Measurements from ENCODE around the gene HEMK1. TPM values are rescaled to one million over a fixed set of nuclear protein-coding genes. Genes with fewer than 3 reads are reported as not detected.
A peak's percentile ranks its signal among the peaks of the same experiment; 100 is the strongest.

HEMK1 gene
- total RNA-seq, 1 donor from 2014 or later: 13.3 TPM

GRCh38 chr3:50549226-50549625, 20.1 kb upstream of the HEMK1 start:
- DNase-seq: no peak

GRCh38 chr3:50550079-50550736, 19.1 kb upstream of the HEMK1 start:
- DNase-seq: peak; percentile 65

- no peak for DNase-seq
Measured at GRCh38 chr3:50551054-50551659, 18.2 kb upstream of the HEMK1 start.

GRCh38 chr3:50551681-50552435, 17.5 kb upstream of the HEMK1 start:
- no peak for DNase-seq

- no peak for DNase-seq
Measured at GRCh38 chr3:50552598-50552997, 16.7 kb upstream of the HEMK1 start.

- no peak for DNase-seq
Measured at GRCh38 chr3:50554553-50554952, 14.8 kb upstream of the HEMK1 start.

GRCh38 chr3:50557106-50557505, 12.2 kb upstream of the HEMK1 start:
- DNase-seq: no peak

- no peak for DNase-seq
Measured at GRCh38 chr3:50557915-50558314, 11.4 kb upstream of the HEMK1 start.

- no peak for DNase-seq
Measured at GRCh38 chr3:50559702-50560101, 9.6 kb upstream of the HEMK1 start.

GRCh38 chr3:50562861-50563260, 6.5 kb upstream of the HEMK1 start:
- DNase-seq: no peak

- DNase-seq: no peak
Measured at GRCh38 chr3:50563867-50564266, 5.5 kb upstream of the HEMK1 start.

GRCh38 chr3:50564321-50564720, 5.0 kb upstream of the HEMK1 start:
- DNase-seq: no peak

- DNase-seq: no peak
Measured at GRCh38 chr3:50567011-50567385, 2.3 kb upstream of the HEMK1 start.

- peak; percentile 84 for DNase-seq
Measured at GRCh38 chr3:50567386-50568167, 1.7 kb upstream of the HEMK1 start, which contains the start of gene C3orf18. Gene C3orf18, minus strand, starts transcription at chr3:50567747. Its CDS starts 2,048 bp downstream, at chr3:50565699.

GRCh38 chr3:50570508-50571279, 1.4 kb downstream of the HEMK1 start:
- no peak for DNase-seq

- DNase-seq: no peak
Measured at GRCh38 chr3:50571486-50571885, 2.2 kb downstream of the HEMK1 start.

GRCh38 chr3:50572158-50572557, 2.8 kb downstream of the HEMK1 start:
- peak; percentile 82 for DNase-seq

GRCh38 chr3:50572801-50573371, 3.6 kb downstream of the HEMK1 start:
- no peak for DNase-seq

GRCh38 chr3:50573566-50574443, 4.5 kb downstream of the HEMK1 start:
- no peak for DNase-seq

GRCh38 chr3:50574444-50574831, 5.1 kb downstream of the HEMK1 start:
- DNase-seq: no peak

- no peak for DNase-seq
Measured at GRCh38 chr3:50575372-50575771, 6.0 kb downstream of the HEMK1 start.

All from dermis blood vessel endothelial cell (primary cell).